H1 (cell line): ENCODE data around the gene ITPKC. TPM values are rescaled to one million over a fixed set of nuclear protein-coding genes. Genes with fewer than 3 reads are reported as not detected.

ENCODE experiments used
- BCL11A ChIP-seq, 2 experiments: IDR thresholded peaks; one replicate each; pipeline ENCODE4 v1.6.1; 2011; ENCODE audit warnings: low read depth in 2 of 2, low read length in 2 of 2, mild to moderate bottlenecking in 2 of 2
- BRCA1 ChIP-seq: IDR thresholded peaks from 2 replicates; pipeline ENCODE4 v1.6.1; 2012; ENCODE audit warnings: low read depth, low read length, improper control_type of control experiment
- JUN ChIP-seq: IDR thresholded peaks from 2 replicates; pipeline ENCODE4 v1.6.1; 2011; ENCODE audit warnings: low read depth, mild to moderate bottlenecking, improper control_type of control experiment, low read length
- POLR2AphosphoS5 ChIP-seq: IDR thresholded peaks from 2 replicates; pipeline ENCODE4 v1.6.1; 2011; ENCODE audit warnings: low read depth, low read length
- SAP30 ChIP-seq: fragments of 300-600 bp; sonication (generic); IDR thresholded peaks from 2 replicates; pipeline ENCODE4 v1.7.1; 2012; ENCODE audit warnings: low read length, moderate library complexity, mild to moderate bottlenecking, inconsistent platforms; ENCODE audit not compliant: insufficient read depth, insufficient replicate concordance
- YY1 ChIP-seq: IDR thresholded peaks from 2 replicates; pipeline ENCODE4 v1.6.1; 2011; ENCODE audit warnings: low read depth, mild to moderate bottlenecking, low read length
- polyA plus RNA-seq, 7 experiments: library from polyadenylated mRNA; depleted of rRNA in 3 of 7; stranded (reverse) in 5 of 7; unstranded in 2 of 7; fragments of >200 nt in 5 of 7; fragments of 200-250 nt in 2 of 7; gene quantifications; 1 replicate in 5 of 7; 2 replicates in 1 of 7; 4 replicates in 1 of 7; pipeline versions ENCODE4 v1.2.1 to v1.2.3, GENCODE V29; 2011 to 2013; ENCODE audit warnings: missing spikeins in 2 of 7, mixed read lengths in 2 of 7
- total RNA-seq: library from RNA; stranded (reverse); fragmentation: NEBNext Ultra II Directional; extraction: Animal tissue kit (Norgen Biotek cat#: 25700); gene quantifications from 2 replicates; pipeline ENCODE4 v1.2.1, GENCODE V29; 2021
- TF ChIP-seq, protein P1 (sequence below): fragments of 300-600 bp; sonication (generic); IDR thresholded peaks from 2 replicates; pipeline ENCODE4 v1.7.1; 2012; ENCODE audit warnings: low read length, moderate library complexity, mild to moderate bottlenecking, inconsistent platforms; ENCODE audit not compliant: insufficient replicate concordance

Gene ITPKC
- total and polyA plus RNA-seq, 2 of the 8 experiments (the other 6 are each of a cell fraction or from before 2014, with no cell fraction given), result 5.2 to 8.9 TPM

- TF ChIP-seq YY1, result no peak
- TF ChIP-seq SAP30, result no peak
- no peak for TF ChIP-seq BCL11A (IDR thresholded peaks at IDR 0.05; ENCODE audit: low read depth in 2 of 2, low read length in 2 of 2)
- TF ChIP-seq BRCA1, result no peak
- TF ChIP-seq, protein P1, sequence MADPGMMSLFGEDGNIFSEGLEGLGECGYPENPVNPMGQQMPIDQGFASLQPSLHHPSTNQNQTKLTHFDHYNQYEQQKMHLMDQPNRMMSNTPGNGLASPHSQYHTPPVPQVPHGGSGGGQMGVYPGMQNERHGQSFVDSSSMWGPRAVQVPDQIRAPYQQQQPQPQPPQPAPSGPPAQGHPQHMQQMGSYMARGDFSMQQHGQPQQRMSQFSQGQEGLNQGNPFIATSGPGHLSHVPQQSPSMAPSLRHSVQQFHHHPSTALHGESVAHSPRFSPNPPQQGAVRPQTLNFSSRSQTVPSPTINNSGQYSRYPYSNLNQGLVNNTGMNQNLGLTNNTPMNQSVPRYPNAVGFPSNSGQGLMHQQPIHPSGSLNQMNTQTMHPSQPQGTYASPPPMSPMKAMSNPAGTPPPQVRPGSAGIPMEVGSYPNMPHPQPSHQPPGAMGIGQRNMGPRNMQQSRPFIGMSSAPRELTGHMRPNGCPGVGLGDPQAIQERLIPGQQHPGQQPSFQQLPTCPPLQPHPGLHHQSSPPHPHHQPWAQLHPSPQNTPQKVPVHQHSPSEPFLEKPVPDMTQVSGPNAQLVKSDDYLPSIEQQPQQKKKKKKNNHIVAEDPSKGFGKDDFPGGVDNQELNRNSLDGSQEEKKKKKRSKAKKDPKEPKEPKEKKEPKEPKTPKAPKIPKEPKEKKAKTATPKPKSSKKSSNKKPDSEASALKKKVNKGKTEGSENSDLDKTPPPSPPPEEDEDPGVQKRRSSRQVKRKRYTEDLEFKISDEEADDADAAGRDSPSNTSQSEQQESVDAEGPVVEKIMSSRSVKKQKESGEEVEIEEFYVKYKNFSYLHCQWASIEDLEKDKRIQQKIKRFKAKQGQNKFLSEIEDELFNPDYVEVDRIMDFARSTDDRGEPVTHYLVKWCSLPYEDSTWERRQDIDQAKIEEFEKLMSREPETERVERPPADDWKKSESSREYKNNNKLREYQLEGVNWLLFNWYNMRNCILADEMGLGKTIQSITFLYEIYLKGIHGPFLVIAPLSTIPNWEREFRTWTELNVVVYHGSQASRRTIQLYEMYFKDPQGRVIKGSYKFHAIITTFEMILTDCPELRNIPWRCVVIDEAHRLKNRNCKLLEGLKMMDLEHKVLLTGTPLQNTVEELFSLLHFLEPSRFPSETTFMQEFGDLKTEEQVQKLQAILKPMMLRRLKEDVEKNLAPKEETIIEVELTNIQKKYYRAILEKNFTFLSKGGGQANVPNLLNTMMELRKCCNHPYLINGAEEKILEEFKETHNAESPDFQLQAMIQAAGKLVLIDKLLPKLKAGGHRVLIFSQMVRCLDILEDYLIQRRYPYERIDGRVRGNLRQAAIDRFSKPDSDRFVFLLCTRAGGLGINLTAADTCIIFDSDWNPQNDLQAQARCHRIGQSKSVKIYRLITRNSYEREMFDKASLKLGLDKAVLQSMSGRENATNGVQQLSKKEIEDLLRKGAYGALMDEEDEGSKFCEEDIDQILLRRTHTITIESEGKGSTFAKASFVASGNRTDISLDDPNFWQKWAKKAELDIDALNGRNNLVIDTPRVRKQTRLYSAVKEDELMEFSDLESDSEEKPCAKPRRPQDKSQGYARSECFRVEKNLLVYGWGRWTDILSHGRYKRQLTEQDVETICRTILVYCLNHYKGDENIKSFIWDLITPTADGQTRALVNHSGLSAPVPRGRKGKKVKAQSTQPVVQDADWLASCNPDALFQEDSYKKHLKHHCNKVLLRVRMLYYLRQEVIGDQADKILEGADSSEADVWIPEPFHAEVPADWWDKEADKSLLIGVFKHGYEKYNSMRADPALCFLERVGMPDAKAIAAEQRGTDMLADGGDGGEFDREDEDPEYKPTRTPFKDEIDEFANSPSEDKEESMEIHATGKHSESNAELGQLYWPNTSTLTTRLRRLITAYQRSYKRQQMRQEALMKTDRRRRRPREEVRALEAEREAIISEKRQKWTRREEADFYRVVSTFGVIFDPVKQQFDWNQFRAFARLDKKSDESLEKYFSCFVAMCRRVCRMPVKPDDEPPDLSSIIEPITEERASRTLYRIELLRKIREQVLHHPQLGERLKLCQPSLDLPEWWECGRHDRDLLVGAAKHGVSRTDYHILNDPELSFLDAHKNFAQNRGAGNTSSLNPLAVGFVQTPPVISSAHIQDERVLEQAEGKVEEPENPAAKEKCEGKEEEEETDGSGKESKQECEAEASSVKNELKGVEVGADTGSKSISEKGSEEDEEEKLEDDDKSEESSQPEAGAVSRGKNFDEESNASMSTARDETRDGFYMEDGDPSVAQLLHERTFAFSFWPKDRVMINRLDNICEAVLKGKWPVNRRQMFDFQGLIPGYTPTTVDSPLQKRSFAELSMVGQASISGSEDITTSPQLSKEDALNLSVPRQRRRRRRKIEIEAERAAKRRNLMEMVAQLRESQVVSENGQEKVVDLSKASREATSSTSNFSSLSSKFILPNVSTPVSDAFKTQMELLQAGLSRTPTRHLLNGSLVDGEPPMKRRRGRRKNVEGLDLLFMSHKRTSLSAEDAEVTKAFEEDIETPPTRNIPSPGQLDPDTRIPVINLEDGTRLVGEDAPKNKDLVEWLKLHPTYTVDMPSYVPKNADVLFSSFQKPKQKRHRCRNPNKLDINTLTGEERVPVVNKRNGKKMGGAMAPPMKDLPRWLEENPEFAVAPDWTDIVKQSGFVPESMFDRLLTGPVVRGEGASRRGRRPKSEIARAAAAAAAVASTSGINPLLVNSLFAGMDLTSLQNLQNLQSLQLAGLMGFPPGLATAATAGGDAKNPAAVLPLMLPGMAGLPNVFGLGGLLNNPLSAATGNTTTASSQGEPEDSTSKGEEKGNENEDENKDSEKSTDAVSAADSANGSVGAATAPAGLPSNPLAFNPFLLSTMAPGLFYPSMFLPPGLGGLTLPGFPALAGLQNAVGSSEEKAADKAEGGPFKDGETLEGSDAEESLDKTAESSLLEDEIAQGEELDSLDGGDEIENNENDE, result no peak
- no peak for TF ChIP-seq JUN
- no peak for TF ChIP-seq POLR2AphosphoS5
- TF ChIP-seq, all 59 proteins: peak for 0
These were observed 31.3 kb upstream of the ITPKC start (continued) for GRCh38 chr19:40685563-40685962.
